Osteoblast (primary cell): ENCODE results near the gene DOCK1. TPM values are rescaled to one million over a fixed set of nuclear protein-coding genes. Genes with fewer than 3 reads are reported as not detected.

ENCODE experiments used
- DNase-seq: peaks from one replicate; pipeline ENCODE4 v3.0.0; 2011; ENCODE audit warnings: low spot score, mixed read lengths; ENCODE audit not compliant: insufficient read length; ENCODE audit errors: missing footprints
- H2AFZ ChIP-seq: 2 replicates; pipeline ENCODE4 v1.6.0; 2011; ENCODE audit warnings: mild to moderate bottlenecking, low read length
- H3K27ac ChIP-seq: 2 replicates; pipeline ENCODE4 v1.5.1; 2011; ENCODE audit warnings: mild to moderate bottlenecking, low read depth, low read length, moderate library complexity
- H3K27me3 ChIP-seq: 2 replicates; pipeline ENCODE4 v1.6.0; 2012; ENCODE audit warnings: mild to moderate bottlenecking, control low read depth, inconsistent platforms, low read length, moderate library complexity; ENCODE audit not compliant: insufficient read depth
- H3K36me3 ChIP-seq: 2 replicates; pipeline ENCODE4 v1.5.1; 2011; ENCODE audit warnings: mild to moderate bottlenecking, low read length, control low read depth, moderate library complexity; ENCODE audit not compliant: insufficient read depth
- H3K4me1 ChIP-seq: 2 replicates; pipeline ENCODE4 v1.5.1; 2011; ENCODE audit warnings: mild to moderate bottlenecking, low read length, control low read depth, moderate library complexity; ENCODE audit not compliant: insufficient read depth
- H3K4me2 ChIP-seq: 2 replicates; pipeline ENCODE4 v1.6.0; 2011; ENCODE audit warnings: mild to moderate bottlenecking, low read length; ENCODE audit not compliant: insufficient read depth
- H3K4me3 ChIP-seq: fragments of 200-600 bp; sonication (generic); 3 replicates; pipeline ENCODE4 v1.5.1; 2012; ENCODE audit warnings: mild to moderate bottlenecking, low read length, inconsistent platforms; ENCODE audit not compliant: insufficient read depth
- H3K79me2 ChIP-seq: 2 replicates; pipeline ENCODE4 v1.6.0; 2012; ENCODE audit warnings: mild to moderate bottlenecking, low read length, control low read depth, inconsistent platforms; ENCODE audit not compliant: insufficient read depth
- H3K9me3 ChIP-seq: 2 replicates; pipeline ENCODE4 v1.5.1; 2011; ENCODE audit warnings: low read depth, low read length, control low read depth
- H4K20me1 ChIP-seq: 2 replicates; pipeline ENCODE4 v1.6.0; 2012; ENCODE audit warnings: mild to moderate bottlenecking, low read length, control low read depth; ENCODE audit not compliant: insufficient read depth
- total RNA-seq: library from RNA; depleted of rRNA; stranded (reverse); fragments of >200 nt; gene quantifications from 2 replicates; pipeline ENCODE4 v1.2.3, GENCODE V29; 2012
- TF ChIP-seq, protein P1 (sequence below): IDR thresholded peaks from 2 replicates; pipeline ENCODE4 v1.5.1; 2011; ENCODE audit warnings: mild to moderate bottlenecking, low read depth, low read length, moderate library complexity; ENCODE audit errors: extremely low read depth

DOCK1 gene
- total RNA-seq, 1 donor = 80.3 TPM

DNA sequence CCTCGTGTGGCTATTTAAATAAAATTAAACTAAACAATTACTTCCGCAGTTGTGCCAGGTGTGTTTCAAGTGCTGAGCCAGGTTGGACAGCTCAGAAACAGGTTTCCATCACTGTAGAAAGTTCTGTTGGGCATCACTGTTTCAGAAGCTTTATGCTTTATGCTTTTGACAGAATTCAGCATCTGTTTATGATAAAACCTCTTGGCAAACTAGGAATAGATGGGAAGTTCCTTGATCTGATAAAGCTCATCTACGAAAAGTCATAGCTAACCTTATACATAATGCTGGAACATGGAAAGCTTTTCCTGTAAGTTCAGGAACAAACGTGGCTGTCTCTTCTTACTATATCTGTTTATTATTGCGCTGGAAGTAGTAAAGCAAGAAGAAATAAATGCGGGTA lies 143.4 kb downstream of the DOCK1 start:
- Histone ChIP-seq H3K79me2 (peaks cover 3% of the 10 kb centered on the region), H3K4me2 (no peak overlapping the region)
- TF ChIP-seq, protein P1, sequence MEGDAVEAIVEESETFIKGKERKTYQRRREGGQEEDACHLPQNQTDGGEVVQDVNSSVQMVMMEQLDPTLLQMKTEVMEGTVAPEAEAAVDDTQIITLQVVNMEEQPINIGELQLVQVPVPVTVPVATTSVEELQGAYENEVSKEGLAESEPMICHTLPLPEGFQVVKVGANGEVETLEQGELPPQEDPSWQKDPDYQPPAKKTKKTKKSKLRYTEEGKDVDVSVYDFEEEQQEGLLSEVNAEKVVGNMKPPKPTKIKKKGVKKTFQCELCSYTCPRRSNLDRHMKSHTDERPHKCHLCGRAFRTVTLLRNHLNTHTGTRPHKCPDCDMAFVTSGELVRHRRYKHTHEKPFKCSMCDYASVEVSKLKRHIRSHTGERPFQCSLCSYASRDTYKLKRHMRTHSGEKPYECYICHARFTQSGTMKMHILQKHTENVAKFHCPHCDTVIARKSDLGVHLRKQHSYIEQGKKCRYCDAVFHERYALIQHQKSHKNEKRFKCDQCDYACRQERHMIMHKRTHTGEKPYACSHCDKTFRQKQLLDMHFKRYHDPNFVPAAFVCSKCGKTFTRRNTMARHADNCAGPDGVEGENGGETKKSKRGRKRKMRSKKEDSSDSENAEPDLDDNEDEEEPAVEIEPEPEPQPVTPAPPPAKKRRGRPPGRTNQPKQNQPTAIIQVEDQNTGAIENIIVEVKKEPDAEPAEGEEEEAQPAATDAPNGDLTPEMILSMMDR = no peak

DNA sequence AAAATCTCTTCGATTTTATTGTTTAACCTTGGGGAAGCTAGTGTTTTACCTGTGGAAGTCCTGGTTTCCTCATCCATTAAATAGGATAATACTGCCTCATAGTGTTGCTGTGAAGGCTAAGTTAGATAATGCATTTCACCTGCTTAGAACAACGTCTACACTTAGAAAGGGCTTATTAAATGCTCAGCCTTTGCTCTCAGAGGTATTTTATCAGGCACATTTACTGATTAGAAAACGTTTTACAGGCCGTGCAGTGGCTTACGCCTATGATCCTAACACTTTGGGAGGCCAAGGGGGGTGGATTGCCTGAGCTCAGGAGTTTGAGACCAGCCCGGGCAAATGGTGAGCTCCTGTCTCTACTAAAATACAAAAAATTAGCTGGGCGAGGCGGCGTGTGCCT lies 146.8 kb downstream of the DOCK1 start:
- Histone ChIP-seq H3K27ac (no peak overlapping the region), H2AFZ (no peak overlapping the region), H4K20me1 (peaks cover 16% of the 10 kb centered on the region), H3K4me2 (no peak overlapping the region), H3K36me3 (peaks cover 32% of the 10 kb centered on the region), H3K9me3 (no peaks in the 10 kb centered on the region), H3K4me3 (no peak overlapping the region), H3K4me1 (peaks cover 6% of the 10 kb centered on the region), H3K27me3 (no peaks in the 10 kb centered on the region), H3K79me2 (no peaks in the 10 kb centered on the region)
- TF ChIP-seq, protein P1 = no peak
- DNase-seq = no peak

More for the DNA sequence above, 143.4 kb downstream of the DOCK1 start:
- Histone ChIP-seq H4K20me1 (peaks cover 24% of the 10 kb centered on the region), H3K27ac (no peak overlapping the region), H3K4me3 (no peak overlapping the region), H3K36me3 (peaks cover 19% of the 10 kb centered on the region), H2AFZ (no peak overlapping the region), H3K4me1 (peaks cover 6% of the 10 kb centered on the region), H3K9me3 (no peaks in the 10 kb centered on the region), H3K27me3 (no peaks in the 10 kb centered on the region)
- no peak for DNase-seq

DNA sequence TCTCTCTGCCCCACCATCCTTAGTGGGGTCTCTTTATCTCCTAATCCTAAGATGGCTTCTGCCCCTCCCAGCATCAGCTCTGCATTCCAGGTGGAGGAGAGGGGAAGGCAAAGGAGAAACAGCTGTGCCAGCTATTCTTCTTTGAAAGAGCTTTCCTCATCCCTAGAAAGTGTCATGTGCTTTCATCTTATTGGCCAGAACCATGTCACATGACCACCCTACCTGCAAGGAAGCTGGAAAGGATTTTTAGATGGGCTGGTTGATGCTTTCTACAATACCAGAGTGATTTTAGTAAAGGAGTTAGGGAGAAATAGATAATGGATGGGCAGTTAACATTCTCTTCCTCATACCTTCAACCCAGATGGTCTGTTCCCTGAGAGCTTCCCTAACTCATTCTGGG lies 150.0 kb downstream of the DOCK1 start:
- H3K4me2 ChIP-seq = no peak overlapping the region
- DNase-seq = no peak
- H4K20me1 ChIP-seq = peaks cover 3% of the 10 kb centered on the region
- H3K79me2 ChIP-seq = no peaks in the 10 kb centered on the region
- H3K4me1 ChIP-seq = no peaks in the 10 kb centered on the region
- no peaks in the 10 kb centered on the region for H3K9me3 ChIP-seq
- no peak overlapping the region for H3K4me3 ChIP-seq
- H2AFZ ChIP-seq = no peak overlapping the region
- no peaks in the 10 kb centered on the region for H3K27me3 ChIP-seq
- H3K27ac ChIP-seq = no peak overlapping the region
- TF ChIP-seq, protein P1 = no peak
- peaks cover 36% of the 10 kb centered on the region for H3K36me3 ChIP-seq

DNA sequence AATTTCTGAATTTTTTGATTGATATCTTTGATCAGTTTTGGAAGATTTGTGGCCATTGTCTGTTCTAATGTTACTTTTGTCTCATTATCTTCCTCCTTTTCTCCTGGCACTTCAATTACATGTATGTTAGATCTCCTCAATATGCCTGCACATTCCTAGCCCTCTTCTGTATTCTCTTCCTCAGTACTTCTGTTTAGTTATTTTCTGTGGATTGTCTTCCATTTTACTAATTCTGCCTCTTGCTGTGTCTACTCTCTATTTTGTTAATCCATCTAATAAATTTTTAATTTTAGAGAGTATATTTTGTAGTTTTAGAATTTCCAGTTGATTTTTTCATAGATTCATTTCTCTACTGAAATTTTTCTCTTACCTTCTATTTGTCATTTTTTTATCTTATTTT lies 154.1 kb downstream of the DOCK1 start:
- TF ChIP-seq, protein P1 = no peak
- peaks cover 29% of the 10 kb centered on the region for H3K36me3 ChIP-seq
- H3K27ac ChIP-seq = no peak overlapping the region
- H4K20me1 ChIP-seq = no peaks in the 10 kb centered on the region
- no peaks in the 10 kb centered on the region for H3K9me3 ChIP-seq
- H3K27me3 ChIP-seq = no peaks in the 10 kb centered on the region
- H3K4me3 ChIP-seq = no peak overlapping the region
- H3K4me1 ChIP-seq = no peaks in the 10 kb centered on the region
- no peak for DNase-seq
- no peak overlapping the region for H2AFZ ChIP-seq
- H3K4me2 ChIP-seq = no peak overlapping the region
- H3K79me2 ChIP-seq = no peaks in the 10 kb centered on the region
